NOMO-1 (cell line): ENCODE data around the gene FAM184A.

Experiments
- DNase-seq, 2 experiments: peaks; one replicate each; lab custom pipeline; 2025; ENCODE audit not compliant: unreplicated experiment in 2 of 2; lab: John Stamatoyannopoulos, UW

FAM184A gene

DNA sequence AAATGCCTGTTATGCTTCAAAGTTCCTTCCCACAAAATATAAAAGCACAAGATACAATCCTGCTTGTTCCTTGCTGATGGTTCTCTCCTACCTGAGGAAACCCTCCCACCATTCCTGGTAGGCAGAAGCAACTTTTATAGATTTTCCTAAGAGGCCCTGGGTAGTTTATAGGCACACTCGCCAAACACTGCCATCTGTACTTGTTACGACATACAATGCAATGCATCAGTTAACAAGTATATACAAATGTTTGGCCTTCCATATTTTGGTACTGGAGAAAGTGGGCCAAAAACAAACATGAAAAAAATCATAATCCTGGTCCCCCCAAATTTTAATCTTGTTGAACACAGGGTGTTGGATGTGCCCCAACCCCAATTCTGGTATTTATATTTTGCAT is 160.1 kb downstream of the FAM184A start:
- no peak for DNase-seq

DNA sequence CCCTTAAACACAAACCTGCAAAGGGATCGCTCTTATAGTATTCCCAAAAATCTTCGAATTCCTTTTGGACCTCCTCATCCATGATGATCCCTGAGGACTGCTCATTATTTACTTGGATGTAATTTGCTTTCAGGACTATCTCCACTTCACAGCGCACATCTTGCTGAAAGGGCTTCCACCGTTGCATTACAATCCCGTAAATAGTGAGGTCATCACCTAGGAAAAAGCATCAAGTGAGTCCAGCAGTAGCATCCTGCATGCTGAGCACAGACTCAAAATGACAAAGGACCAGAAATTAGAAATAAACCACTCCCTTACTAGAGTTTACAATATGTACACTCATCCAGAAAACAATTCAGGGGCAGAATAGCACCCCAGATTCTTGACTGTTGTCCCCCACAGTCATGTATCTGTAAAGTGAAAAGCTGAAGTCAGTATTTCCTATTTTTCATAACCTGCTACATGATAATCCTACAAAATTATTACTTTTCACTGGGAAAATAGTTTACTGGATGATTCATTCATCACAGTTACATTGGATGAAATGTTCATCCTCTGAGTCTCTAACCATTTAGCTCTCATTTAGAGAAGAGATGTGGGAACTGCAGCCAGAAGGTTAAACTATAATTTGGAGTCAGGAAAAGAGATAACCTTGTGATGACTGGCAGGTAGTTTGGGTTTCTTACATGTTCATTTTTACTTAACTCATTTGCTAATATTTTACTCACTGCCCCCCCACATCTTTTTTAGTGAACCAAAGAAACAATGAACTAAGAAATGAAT is 160.7 kb downstream of the FAM184A start:
- DNase-seq, result no peak

DNA sequence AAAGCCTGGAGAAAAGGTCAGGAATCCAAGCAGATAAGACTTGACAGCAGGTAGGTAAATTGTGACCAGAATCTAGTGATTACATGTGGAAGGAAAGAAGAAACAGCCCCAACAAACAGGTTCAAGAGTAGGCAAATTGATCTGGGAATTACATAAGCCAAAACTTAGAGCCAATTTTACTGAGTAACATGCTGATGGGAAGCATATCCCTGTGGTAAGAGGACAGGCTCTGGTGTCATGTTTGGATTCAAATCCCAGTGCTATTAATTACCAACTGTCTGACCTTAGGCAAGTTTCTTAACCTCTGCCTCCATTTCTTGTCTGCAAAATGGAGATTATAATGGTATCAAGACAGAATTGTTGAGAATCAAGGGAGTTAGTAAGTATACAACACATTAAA is 163.9 kb downstream of the FAM184A start:
- DNase-seq, result no peak

DNA sequence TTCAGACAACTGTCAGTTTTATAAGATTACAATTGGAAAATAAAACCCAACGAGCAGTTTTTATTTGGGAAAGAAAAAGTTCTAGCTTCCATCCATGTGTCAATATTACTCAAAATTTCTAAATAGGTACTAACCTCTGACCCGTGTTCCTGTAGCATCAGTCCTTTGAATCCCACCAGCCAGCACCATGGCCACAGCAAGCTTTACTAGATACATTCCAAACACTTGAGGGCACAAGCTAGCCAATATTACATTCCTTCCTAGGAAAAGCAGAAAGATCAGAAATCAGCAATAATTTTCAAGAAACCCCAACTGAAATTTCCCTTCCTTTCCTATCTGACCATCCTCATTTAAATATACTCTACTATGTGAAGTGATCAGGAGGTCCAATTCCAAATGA is 165.3 kb downstream of the FAM184A start:
- no peak for DNase-seq

DNA sequence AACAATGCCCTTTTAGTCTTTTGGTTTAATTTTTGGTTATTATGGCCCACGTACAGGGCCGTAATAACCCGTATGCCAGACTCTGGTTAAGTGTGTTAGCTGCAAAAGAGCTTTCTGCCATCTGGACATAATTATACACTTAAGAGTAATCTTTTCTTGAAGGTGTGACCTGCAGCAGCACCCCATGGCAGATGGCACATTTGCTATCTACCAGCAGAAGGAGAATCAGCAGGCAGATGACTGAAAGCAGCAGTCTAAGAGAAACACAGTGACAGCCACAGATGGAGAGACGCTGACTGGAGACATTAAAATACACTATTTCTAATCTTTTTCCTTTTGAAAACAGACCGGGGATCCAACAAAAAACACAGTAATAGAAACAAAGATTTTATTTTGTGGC is 165.8 kb downstream of the FAM184A start:
- DNase-seq, result no peak
